ENCODE measurements around the gene ZNF438. TPM values are rescaled to one million over a fixed set of nuclear protein-coding genes. Genes with fewer than 3 reads are reported as not detected.
"Not testable (repeated sequence)": the region's sequence is repeated elsewhere in the genome, so short reads cannot be mapped to it uniquely, and the experiment has no call there.

Gene ZNF438
- total RNA-seq, 2 experiments from 2014 or later: 3.7 TPM

DNA sequence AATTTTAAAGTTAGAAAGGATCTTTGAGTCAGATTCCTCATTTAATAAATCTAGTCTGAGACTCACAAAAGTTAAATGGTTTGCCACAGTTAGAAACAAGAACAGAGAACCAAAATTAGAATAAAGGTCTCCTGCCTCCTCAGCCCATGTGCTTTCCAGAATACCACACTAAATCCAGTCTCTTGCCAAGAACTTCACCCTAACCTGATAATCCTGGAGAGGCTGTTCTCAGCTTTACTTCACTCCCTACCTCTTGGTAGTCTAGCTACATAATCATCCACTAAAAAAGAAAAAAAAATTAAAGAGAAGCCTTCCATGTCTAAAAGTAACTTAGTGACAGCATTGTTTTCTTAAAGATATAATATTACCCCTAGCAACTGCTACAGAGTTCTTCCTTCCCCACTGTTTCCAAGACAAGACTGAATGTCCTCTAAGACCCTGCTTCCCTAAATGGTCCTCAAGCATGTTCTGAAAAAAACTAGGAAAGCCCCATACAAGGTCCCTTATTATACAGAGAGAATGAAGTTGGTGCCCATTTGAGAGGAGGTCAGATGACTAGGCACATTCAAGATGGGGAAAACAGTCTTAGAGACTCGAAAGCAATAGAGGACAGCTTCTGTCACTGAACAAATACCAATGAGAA lies 56.8 kb downstream of the ZNF438 start:
- POLR2A ChIA-PET: no interaction called here
- no peak for DNase-seq
- H3K27ac Mint-ChIP-seq: no peak overlapping the region
- intact Hi-C loops (cut with micrococcal nuclease): no loop called here
- no peaks in the 10 kb centered on the region for H3K27me3 Mint-ChIP-seq
- CTCF ChIA-PET: no interaction called here
- H3K4me1 Mint-ChIP-seq (ENCODE audit: low read depth): no peaks in the 10 kb centered on the region
- no peak overlapping the region for H3K4me3 Mint-ChIP-seq
- H3K36me3 Mint-ChIP-seq: peaks cover 6% of the 10 kb centered on the region
- peaks cover 9% of the 10 kb centered on the region for H3K9me3 Mint-ChIP-seq

DNA sequence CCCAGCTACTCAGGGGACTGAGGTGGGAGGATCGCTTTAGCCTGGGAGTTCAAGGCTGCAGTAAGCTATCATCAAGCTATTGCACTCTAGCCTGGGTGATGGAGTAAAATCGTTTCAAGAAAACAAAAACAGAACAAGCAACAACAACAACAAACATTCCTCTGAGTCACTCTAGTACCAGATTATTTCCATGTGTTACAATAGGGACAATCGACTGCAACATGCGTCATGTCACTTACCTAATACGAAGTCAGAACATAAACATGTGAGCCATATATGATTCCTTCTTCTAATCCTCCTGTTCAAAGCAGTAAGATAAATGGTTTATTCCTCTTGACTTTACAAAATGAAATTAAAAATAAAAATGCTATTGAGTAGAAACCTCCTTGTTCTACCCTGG lies 57.3 kb downstream of the ZNF438 start:
- intact Hi-C loops (cut with micrococcal nuclease): no loop called here
- Mint-ChIP-seq H3K27me3 (no peaks in the 10 kb centered on the region), H3K9me3 (peaks cover 5% of the 10 kb centered on the region), H3K4me1 (ENCODE audit: low read depth) (no peaks in the 10 kb centered on the region), H3K36me3 (peaks cover 5% of the 10 kb centered on the region), H3K27ac (no peak overlapping the region), H3K4me3 (no peak overlapping the region)
- DNase-seq: no peak
- POLR2A ChIA-PET: no interaction called here
- CTCF ChIA-PET: no interaction called here

DNA sequence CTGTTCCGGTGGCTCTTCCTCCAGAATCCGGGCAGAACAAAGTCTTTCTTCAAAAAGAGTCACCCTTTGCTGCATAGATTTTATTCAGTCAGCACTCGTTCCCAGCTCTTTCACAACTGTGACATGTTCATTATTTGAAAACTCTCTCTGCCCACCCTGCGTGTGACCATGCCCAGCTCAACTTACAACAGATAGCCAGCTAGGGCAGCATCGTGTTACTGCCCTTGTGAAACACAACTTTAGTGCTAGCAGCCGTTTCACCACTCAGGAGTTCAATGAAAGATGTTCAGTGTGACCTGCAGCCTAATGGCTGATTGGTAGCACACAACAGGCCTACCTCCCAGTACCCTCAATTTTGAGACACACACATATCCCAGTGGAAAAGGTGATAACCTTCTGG lies 57.9 kb downstream of the ZNF438 start:
- DNase-seq: no peak
- H3K27me3 Mint-ChIP-seq: no peaks in the 10 kb centered on the region
- H3K9me3 Mint-ChIP-seq: no peaks in the 10 kb centered on the region
- CTCF ChIA-PET: no interaction called here
- H3K36me3 Mint-ChIP-seq: no peaks in the 10 kb centered on the region
- intact Hi-C loops (cut with micrococcal nuclease): no loop called here
- H3K27ac Mint-ChIP-seq: no peak overlapping the region
- H3K4me3 Mint-ChIP-seq: no peak overlapping the region
- no peaks in the 10 kb centered on the region for H3K4me1 Mint-ChIP-seq (ENCODE audit: low read depth)
- POLR2A ChIA-PET: no interaction called here

DNA sequence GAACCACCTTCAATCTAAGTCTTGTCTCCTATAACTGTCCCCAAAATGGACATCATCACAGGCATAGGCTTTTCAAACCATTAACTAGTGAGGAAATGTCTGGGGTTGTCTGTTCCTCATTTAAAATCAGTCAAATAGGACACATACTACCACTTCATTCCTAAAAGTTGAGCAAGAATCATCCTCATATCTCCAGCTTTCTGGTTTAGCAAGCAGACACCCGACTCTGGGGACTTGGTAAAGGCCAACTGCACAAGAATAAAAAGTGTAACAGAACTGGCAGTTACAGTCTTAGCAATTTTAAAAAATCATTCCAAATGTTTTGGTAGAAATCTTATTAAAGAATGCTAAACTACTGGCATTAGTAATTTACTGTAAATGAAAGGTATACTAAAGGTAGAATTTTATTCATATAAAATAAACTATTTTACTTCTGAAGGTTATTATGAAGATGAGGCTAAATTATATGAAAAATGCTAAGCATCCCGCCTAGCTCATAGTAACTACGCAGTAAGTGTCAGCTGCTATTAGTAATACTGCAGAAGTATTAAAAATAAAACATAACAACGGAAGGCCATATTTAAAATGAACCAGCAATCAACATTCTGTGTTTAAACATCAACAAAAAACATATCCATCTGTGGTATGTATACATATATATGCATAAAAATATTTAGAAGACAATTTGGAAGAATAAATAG lies 60.8 kb downstream of the ZNF438 start:
- no peaks in the 10 kb centered on the region for H3K4me1 Mint-ChIP-seq (ENCODE audit: low read depth)
- no peak overlapping the region for H3K4me3 Mint-ChIP-seq

DNA sequence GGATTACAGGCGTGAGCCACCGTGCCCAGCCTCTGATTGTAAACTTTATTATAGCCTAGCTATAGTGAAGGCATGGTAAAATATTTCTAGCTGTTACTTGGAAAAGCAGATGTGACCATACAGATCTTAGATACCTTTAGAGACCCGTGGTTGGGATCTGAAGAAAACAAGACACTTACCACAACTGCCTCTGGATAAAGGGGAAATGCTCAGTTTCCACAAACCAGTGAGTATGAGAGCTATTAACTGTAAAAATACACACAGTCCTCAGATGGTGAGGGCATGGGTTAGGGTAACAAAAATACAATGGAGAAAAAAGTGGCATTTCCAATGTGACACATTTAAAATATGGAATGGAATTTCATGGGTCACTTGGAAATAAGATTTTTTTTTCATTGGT lies 63.0 kb downstream of the ZNF438 start:
- no peak overlapping the region for H3K4me3 Mint-ChIP-seq
- no peaks in the 10 kb centered on the region for H3K9me3 Mint-ChIP-seq
- no peak for DNase-seq
- H3K4me1 Mint-ChIP-seq (ENCODE audit: low read depth): peaks cover 9% of the 10 kb centered on the region
- H3K27me3 Mint-ChIP-seq: no peaks in the 10 kb centered on the region
- H3K36me3 Mint-ChIP-seq: no peaks in the 10 kb centered on the region
- ChIA-PET CTCF (interaction anchor here (0.8 kb wide), 1 partner anchor 801 kb away, joined by 3 read pairs; no protein-coding TSS in a partner anchor), POLR2A (no interaction called here)
- intact Hi-C loops (cut with micrococcal nuclease): no loop called here
- H3K27ac Mint-ChIP-seq: no peak overlapping the region

More for the DNA sequence above, 60.8 kb downstream of the ZNF438 start:
- no peak overlapping the region for H3K27ac Mint-ChIP-seq
- no peaks in the 10 kb centered on the region for H3K36me3 Mint-ChIP-seq
- POLR2A ChIA-PET: no interaction called here
- intact Hi-C loops (cut with micrococcal nuclease): no loop called here
- no peaks in the 10 kb centered on the region for H3K9me3 Mint-ChIP-seq
- H3K27me3 Mint-ChIP-seq: no peaks in the 10 kb centered on the region
- DNase-seq: no peak
- CTCF ChIA-PET: no interaction called here

DNA sequence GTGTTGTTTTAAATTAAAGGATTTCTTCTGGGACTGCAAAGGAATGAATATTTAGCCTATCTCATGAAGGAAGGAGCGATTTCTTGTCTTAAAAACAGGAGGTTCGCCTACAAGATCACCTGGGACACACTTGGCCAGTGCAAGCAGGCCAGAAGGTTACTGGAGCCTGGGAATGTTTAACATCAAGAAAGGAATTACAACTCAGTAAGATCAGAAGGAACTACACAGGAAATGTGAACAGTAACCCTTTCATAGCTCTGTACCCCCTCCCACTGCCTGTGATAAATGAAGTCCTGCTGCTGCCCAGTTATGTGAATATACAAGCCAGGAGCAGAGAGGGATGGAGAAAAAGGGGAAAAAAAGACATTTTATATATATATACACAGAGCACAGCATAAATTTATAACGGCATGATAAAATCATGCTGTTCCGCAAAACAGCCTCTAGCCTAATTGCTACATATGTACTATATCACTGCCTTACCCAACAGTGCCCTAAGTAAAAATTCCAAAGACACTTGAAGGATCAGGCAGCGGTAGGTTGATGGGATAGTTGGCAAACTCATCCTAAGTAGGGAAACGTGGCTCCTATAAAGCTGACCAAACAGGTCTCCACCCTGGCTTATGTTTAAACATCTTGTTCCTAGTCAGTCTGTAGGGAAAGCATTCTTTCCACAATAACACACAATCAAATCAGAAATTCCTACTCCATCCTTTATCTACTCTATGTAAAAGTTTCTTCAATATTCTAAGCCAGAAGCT lies 63.8 kb downstream of the ZNF438 start:
- CTCF ChIA-PET: interaction anchor here (0.8 kb wide), 1 partner anchor 802 kb away, joined by 3 read pairs; no protein-coding TSS in a partner anchor

DNA sequence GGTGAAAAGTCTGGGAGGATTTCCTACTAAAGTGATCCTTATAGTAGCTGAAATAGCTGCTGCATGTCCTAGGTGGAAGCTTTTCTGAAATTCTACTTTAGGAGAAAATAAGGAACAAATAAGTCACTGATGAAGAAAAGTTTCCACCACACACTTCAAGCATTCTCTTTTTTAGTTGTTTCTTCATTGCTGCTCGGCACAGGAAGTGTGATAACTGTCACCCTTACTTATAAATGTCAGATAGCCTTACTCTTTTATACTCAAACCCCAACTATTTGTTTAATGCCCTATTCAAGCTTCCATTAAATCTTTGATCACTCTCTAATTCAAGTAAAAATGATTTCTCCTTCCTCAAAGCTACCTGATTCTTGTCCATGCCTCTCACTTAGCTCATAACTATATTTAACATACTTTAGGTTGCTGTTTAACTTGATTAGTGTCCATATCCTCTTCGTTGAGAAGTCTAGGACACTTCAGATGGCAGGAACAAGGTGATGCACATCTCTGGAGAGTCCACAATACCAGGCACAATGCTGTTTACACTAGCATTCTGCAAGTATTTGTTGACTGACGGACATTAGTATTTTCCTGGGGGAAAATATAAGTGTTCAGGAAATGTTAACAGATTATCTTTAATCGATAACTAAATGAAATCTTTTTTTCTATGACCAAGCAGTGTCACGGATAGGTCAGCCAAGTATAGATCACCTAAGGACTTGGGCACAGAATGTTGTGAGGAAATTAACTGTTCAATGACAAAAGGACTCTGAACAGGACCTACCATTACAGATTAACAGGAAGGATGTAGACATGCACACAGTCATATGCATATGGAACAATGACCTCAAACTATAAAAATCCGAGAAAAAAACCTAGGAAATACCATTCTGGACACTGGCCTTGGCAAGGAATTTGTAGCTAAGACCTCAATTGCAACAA lies 67.4 kb downstream of the ZNF438 start:
- POLR2A ChIA-PET: interaction anchor here (0.6 to 0.8 kb wide), 2 partner anchors 21 to 1256 kb away, joined by 3 read pairs; no protein-coding TSS in a partner anchor
- Mint-ChIP-seq H3K9me3 (no peaks in the 10 kb centered on the region), H3K4me1 (ENCODE audit: low read depth) (peaks cover 9% of the 10 kb centered on the region), H3K27ac (peak overlapping the region; percentile 65), H3K36me3 (no peaks in the 10 kb centered on the region), H3K27me3 (no peaks in the 10 kb centered on the region), H3K4me3 (no peak overlapping the region)
- intact Hi-C loops (cut with micrococcal nuclease): no loop called here
- no peak for DNase-seq
- CTCF ChIA-PET: no interaction called here

More for the DNA sequence above, 63.8 kb downstream of the ZNF438 start:
- Mint-ChIP-seq H3K27ac (no peak overlapping the region), H3K36me3 (no peaks in the 10 kb centered on the region), H3K9me3 (no peaks in the 10 kb centered on the region), H3K27me3 (no peaks in the 10 kb centered on the region), H3K4me1 (ENCODE audit: low read depth) (peaks cover 9% of the 10 kb centered on the region), H3K4me3 (no peak overlapping the region)
- POLR2A ChIA-PET: no interaction called here
- DNase-seq: no peak
- intact Hi-C loops (cut with micrococcal nuclease): no loop called here

DNA sequence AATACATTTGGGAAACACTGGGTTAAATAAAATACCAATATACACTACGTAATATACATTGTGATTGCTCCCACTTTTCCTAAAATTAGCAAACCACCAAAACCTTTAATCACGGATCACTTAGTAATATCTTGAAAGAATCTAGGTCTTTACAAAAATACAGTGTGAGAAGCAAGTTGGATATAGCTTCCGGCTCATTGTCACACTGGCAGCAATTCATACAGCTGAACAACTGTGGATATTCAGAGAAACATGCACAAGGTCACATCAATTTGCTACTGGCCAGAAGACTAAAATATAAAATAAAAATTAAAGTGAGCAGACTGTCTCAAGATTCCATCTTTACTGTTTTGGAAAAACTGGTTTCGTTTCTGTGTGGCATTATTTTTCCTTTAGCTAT lies 69.1 kb downstream of the ZNF438 start:
- no peak overlapping the region for H3K27ac Mint-ChIP-seq
- no peaks in the 10 kb centered on the region for H3K27me3 Mint-ChIP-seq
- no peaks in the 10 kb centered on the region for H3K36me3 Mint-ChIP-seq
- ChIA-PET CTCF (no interaction called here), POLR2A (no interaction called here)
- DNase-seq: no peak
- peaks cover 9% of the 10 kb centered on the region for H3K4me1 Mint-ChIP-seq (ENCODE audit: low read depth)
- no peak overlapping the region for H3K4me3 Mint-ChIP-seq
- intact Hi-C loops (cut with micrococcal nuclease): no loop called here
- H3K9me3 Mint-ChIP-seq: no peaks in the 10 kb centered on the region

DNA sequence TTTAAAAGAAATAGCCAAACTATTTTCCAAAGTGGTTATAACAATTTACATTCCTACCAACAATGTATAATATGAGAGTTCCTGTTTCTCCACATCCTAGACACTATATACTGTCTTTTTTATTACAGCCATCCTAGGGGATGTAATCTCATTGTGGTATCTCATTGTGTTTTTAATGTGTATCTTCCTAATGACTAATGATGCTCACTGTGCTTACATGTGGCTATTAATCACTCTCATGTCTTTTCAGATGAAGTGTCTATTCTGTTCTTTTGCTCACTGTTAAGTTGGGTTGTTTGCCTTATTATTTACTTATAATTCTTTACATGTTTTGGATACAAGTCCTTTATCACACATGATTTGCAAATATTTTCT lies 71.8 kb downstream of the ZNF438 start:
- H3K36me3 Mint-ChIP-seq: no peaks in the 10 kb centered on the region
- H3K9me3 Mint-ChIP-seq: peaks cover 3% of the 10 kb centered on the region
- intact Hi-C loops (cut with micrococcal nuclease): no loop called here
- no peak for DNase-seq
- no peak overlapping the region for H3K27ac Mint-ChIP-seq
- peaks cover 9% of the 10 kb centered on the region for H3K4me1 Mint-ChIP-seq (ENCODE audit: low read depth)
- CTCF ChIA-PET: no interaction called here
- H3K4me3 Mint-ChIP-seq: no peak overlapping the region
- POLR2A ChIA-PET: no interaction called here
- no peaks in the 10 kb centered on the region for H3K27me3 Mint-ChIP-seq

DNA sequence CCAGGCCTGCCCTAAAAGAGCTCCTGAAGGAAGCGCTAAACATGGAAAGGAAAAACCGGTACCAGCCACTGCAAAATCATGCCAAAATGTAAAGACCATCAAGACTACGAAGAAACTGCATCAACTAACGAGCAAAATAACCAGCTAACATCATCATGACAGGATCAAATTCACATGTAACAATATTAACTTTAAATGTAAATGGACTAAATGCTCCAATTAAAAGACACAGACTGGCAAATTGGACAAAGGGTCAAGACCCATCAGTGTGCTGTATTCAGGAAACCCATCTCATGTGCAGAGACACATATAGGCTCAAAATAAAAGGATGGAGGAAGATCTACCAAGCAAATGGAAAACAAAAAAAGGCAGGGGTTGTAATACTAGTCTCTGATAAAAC lies 82.4 kb downstream of the ZNF438 start:
- H3K9me3 Mint-ChIP-seq: peaks cover 14% of the 10 kb centered on the region
- H3K4me1 Mint-ChIP-seq (ENCODE audit: low read depth); H3K27me3 Mint-ChIP-seq; POLR2A ChIA-PET; CTCF ChIA-PET; DNase-seq; H3K36me3 Mint-ChIP-seq; H3K27ac Mint-ChIP-seq; intact Hi-C loops (cut with micrococcal nuclease); H3K4me3 Mint-ChIP-seq: not testable (repeated sequence)

DNA sequence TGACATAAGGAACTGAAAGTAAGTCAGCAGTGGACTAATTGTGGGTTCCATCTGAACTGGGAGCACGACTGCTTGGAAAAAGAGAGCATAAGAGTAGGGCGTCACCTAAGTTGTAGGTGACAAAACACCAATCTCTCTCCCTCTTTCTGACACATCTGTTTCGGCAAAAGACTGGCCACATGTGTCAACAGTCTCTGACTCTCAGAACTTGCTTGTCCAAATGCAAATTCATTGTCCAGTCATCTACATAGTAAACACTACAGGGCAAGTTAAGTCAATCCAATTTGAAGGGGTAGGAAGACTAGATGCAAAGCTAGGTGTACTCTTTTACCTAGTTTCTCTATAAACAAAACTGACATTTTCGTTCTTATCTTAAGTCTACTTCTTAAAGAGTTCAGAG lies 87.7 kb downstream of the ZNF438 start:
- CTCF ChIA-PET: no interaction called here
- Mint-ChIP-seq H3K9me3 (peaks cover 2% of the 10 kb centered on the region), H3K27me3 (no peaks in the 10 kb centered on the region), H3K4me1 (ENCODE audit: low read depth) (peaks cover 2% of the 10 kb centered on the region), H3K27ac (no peak overlapping the region), H3K4me3 (no peak overlapping the region), H3K36me3 (peaks cover 3% of the 10 kb centered on the region)
- intact Hi-C loops (cut with micrococcal nuclease): no loop called here
- POLR2A ChIA-PET: no interaction called here
- no peak for DNase-seq

DNA sequence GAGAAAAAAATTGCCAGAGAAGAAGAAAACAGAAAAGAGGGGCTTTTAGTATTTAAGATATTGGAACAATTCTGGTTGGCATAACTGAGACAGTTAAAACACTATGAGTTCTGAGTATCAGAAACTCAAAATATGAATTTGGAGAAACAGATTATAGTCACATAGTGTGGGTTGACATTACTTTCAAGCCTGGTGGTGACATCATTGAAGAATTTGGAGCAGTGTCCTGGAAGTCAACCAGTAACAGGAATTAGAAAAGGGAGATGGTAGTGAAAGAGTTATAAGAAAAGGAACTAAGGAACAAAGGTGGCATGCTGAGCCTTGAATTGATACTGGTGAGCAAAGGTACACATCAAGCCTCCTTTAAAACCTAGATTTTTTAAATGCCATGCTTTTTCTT lies 88.2 kb downstream of the ZNF438 start:
- H3K27ac Mint-ChIP-seq: no peak overlapping the region
- H3K4me1 Mint-ChIP-seq (ENCODE audit: low read depth): peaks cover 2% of the 10 kb centered on the region
- no peak overlapping the region for H3K4me3 Mint-ChIP-seq
- ChIA-PET CTCF (no interaction called here), POLR2A (no interaction called here)
- H3K36me3 Mint-ChIP-seq: peaks cover 3% of the 10 kb centered on the region
- H3K27me3 Mint-ChIP-seq: no peaks in the 10 kb centered on the region
- peaks cover 2% of the 10 kb centered on the region for H3K9me3 Mint-ChIP-seq
- intact Hi-C loops (cut with micrococcal nuclease): no loop called here
- DNase-seq: no peak
